SU-DHL-6 (cell line): Measurements from ENCODE around the gene RNF114.

ENCODE experiments used
- H2AFZ ChIP-seq: fragments of 200-600 bp; sonication (generic); 2 replicates; pipeline ENCODE4 v1.6.1; 2014; ENCODE audit warnings: low read depth, mild to moderate bottlenecking, moderate library complexity, mixed read lengths, antibody characterized with exemption, low read length; ENCODE audit not compliant: severe bottlenecking
- H3F3A ChIP-seq: fragments of 200-600 bp; shearing (Covaris generic); 2 replicates; pipeline ENCODE4 v1.6.0; 2016; ENCODE audit warnings: antibody characterized with exemption, mild to moderate bottlenecking; ENCODE audit not compliant: insufficient read depth
- H3K27ac ChIP-seq: fragments of 200-600 bp; sonication (generic); 2 replicates; pipeline ENCODE4 v1.5.1; 2016; ENCODE audit warnings: low read depth, mild to moderate bottlenecking, low read length, moderate library complexity, mixed read lengths
- H3K27me3 ChIP-seq: fragments of 200-600 bp; sonication (generic), shearing (Covaris generic); 2 replicates; pipeline ENCODE4 v1.6.0; 2014; ENCODE audit warnings: mild to moderate bottlenecking, low read length
- H3K36me3 ChIP-seq: fragments of 200-600 bp; sonication (generic); 2 replicates; pipeline ENCODE4 v1.6.1; 2014; ENCODE audit warnings: mild to moderate bottlenecking, low read length, mixed read lengths
- H3K4me2 ChIP-seq: fragments of 300-600, 200-600 bp; shearing (Covaris generic), sonication (generic); 2 replicates; pipeline ENCODE4 v1.6.0; 2014; ENCODE audit warnings: low read length, low read depth, mild to moderate bottlenecking; ENCODE audit not compliant: poor library complexity, severe bottlenecking
- H3K4me3 ChIP-seq: fragments of 200-600 bp; sonication (generic); 2 replicates; pipeline ENCODE4 v1.5.1; 2014; ENCODE audit warnings: antibody characterized with exemption, low read length, mild to moderate bottlenecking, mixed read lengths; ENCODE audit not compliant: insufficient read depth, poor library complexity, severe bottlenecking
- H3K79me2 ChIP-seq: fragments of 200-600 bp; sonication (generic); 2 replicates; pipeline ENCODE4 v1.6.1; 2014; ENCODE audit warnings: mild to moderate bottlenecking, low read length, moderate library complexity; ENCODE audit not compliant: insufficient read depth
- H3K9ac ChIP-seq: fragments of 200-600 bp; sonication (generic); 2 replicates; pipeline ENCODE4 v1.7.0; 2014; ENCODE audit warnings: mild to moderate bottlenecking, low read length
- H3K9me2 ChIP-seq: fragments of 200-600 bp; sonication (generic); replicated peaks from 2 replicates; pipeline ENCODE4 v1.6.1; 2014; ENCODE audit warnings: low read length; ENCODE audit not compliant: insufficient read depth
- H3K9me3 ChIP-seq: fragments of 200-600 bp; sonication (generic); 2 replicates; pipeline ENCODE4 v1.6.1; 2014; ENCODE audit warnings: low read length, mixed read lengths; ENCODE audit not compliant: insufficient read depth
- H4K20me1 ChIP-seq: fragments of 200-600 bp; sonication (generic); 2 replicates; pipeline ENCODE4 v1.6.1; 2014; ENCODE audit warnings: low read depth, mild to moderate bottlenecking, antibody characterized with exemption, low read length, moderate library complexity, mixed read lengths
- EZH2phosphoT487 ChIP-seq: fragments of 200-600 bp; sonication (generic), shearing (Covaris generic); conservative IDR thresholded peaks from 2 replicates; pipeline ENCODE4 v1.6.1; 2018; ENCODE audit warnings: mild to moderate bottlenecking, antibody characterized with exemption, low read length, moderate library complexity, mixed read lengths
- TF ChIP-seq, protein P1 (sequence below): fragments of 200-600 bp; sonication (generic); IDR thresholded peaks from one replicate; pipeline ENCODE4 v1.5.1; 2017; ENCODE audit warnings: antibody characterized with exemption, mild to moderate bottlenecking, low read length, moderate library complexity; ENCODE audit not compliant: insufficient read depth, poor library complexity, severe bottlenecking

Gene RNF114

DNA sequence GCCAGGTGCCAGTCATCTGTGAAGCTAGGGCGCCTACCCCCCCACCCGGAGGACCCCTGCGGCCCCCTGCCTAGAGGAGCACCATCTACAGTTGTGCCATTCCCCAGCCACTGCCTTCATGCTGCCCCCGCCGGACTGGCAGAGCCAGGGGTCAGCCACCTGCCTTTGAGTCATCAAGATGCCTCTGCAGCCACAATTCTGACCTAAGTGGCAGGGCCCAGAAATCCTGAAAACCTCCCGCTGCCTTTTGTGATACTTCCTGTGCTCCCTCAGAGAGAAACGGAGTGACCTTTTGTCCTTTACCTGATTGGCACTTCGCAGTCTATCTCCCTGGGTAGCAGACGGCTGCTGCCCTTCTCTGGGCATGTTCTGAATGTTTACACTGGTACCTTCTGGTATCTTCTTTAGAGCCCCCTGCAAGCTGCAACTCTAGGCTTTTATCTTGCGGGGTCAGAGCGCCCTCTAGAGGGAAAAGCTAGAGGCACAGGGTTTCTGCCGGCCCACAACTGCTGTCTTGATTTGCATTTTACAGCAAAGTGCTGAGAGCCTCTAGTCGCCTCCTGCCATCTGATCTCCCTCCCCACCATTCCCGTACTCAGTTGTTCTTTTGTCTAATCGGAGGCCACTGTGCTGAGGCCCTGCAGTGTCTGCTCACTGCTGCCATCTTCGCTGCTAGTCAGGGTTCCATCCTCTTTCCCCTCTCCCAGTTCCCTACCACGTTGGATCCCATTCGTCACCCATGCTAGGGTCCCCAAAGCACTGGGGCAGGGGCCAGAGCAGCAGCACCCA is 47.8 kb upstream of the RNF114 start:
- Histone ChIP-seq H3K4me3 (no peak overlapping the region), H3K4me2 (no peak overlapping the region), H3K9me3 (no peaks in the 10 kb centered on the region), H3K9ac (no peak overlapping the region), H3K9me2 (no peaks in the 10 kb centered on the region), H4K20me1 (no peaks in the 10 kb centered on the region), H3K27me3 (no peaks in the 10 kb centered on the region), H3F3A (no peaks in the 10 kb centered on the region), H3K79me2 (no peaks in the 10 kb centered on the region), H2AFZ (no peak overlapping the region), H3K27ac (no peak overlapping the region), H3K36me3 (no peaks in the 10 kb centered on the region)
- TF ChIP-seq EZH2phosphoT487: no peak
- TF ChIP-seq, protein P1, sequence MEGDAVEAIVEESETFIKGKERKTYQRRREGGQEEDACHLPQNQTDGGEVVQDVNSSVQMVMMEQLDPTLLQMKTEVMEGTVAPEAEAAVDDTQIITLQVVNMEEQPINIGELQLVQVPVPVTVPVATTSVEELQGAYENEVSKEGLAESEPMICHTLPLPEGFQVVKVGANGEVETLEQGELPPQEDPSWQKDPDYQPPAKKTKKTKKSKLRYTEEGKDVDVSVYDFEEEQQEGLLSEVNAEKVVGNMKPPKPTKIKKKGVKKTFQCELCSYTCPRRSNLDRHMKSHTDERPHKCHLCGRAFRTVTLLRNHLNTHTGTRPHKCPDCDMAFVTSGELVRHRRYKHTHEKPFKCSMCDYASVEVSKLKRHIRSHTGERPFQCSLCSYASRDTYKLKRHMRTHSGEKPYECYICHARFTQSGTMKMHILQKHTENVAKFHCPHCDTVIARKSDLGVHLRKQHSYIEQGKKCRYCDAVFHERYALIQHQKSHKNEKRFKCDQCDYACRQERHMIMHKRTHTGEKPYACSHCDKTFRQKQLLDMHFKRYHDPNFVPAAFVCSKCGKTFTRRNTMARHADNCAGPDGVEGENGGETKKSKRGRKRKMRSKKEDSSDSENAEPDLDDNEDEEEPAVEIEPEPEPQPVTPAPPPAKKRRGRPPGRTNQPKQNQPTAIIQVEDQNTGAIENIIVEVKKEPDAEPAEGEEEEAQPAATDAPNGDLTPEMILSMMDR: peak; percentile 91

DNA sequence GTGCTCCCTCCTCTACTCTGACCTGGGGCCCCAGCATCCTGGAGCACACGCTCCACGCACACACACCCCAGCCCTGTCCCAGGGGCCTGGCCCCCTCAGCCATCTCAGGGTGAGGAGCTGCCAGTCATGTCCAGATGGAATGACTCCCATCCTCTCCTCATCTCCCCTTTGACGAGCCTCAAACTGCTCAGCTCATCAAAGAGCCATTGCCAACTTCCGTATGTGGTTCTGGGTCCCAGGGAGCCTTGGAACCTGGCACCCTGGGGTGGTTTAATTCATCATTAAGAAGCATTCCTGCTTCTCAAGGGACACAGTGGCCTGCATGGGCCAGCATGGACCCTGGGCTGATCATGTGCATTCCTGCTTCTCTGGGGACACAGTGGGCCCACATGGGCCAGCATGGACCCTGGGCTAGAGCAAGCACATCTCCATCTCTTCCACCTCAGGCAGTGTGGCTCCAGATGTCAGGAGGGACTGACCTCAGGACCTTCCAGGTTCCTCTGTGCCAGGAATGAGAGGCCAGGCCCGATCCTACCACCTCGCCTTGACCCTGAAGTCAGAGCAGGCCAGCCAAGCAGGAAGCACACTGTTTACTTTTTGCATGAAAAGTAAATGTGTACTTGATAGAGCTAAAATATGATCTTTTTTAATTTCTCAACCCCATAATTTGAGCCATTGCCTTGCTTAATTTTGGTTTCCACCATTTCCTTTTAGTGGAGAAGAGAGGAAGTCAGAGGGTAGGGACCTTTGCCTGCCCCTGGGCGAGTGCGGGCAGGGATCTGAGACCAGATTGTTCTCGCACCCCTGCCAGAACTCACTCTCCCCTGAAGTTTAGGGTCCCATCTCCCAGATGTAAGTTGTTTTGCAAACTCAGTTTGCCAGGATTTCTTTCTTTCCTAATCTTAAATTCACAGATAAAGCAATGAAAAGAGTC is 46.9 kb upstream of the RNF114 start:
- H3K4me3 ChIP-seq: no peak overlapping the region
- no peaks in the 10 kb centered on the region for H3F3A ChIP-seq
- H3K9ac ChIP-seq: no peak overlapping the region
- H4K20me1 ChIP-seq: no peaks in the 10 kb centered on the region
- no peaks in the 10 kb centered on the region for H3K36me3 ChIP-seq
- no peak for TF ChIP-seq EZH2phosphoT487
- TF ChIP-seq, protein P1: no peak
- no peak overlapping the region for H3K27ac ChIP-seq
- H3K9me2 ChIP-seq: no peaks in the 10 kb centered on the region
- no peak overlapping the region for H2AFZ ChIP-seq
- H3K4me2 ChIP-seq: no peak overlapping the region
- H3K79me2 ChIP-seq: no peaks in the 10 kb centered on the region
- no peaks in the 10 kb centered on the region for H3K27me3 ChIP-seq
- H3K9me3 ChIP-seq: no peaks in the 10 kb centered on the region

DNA sequence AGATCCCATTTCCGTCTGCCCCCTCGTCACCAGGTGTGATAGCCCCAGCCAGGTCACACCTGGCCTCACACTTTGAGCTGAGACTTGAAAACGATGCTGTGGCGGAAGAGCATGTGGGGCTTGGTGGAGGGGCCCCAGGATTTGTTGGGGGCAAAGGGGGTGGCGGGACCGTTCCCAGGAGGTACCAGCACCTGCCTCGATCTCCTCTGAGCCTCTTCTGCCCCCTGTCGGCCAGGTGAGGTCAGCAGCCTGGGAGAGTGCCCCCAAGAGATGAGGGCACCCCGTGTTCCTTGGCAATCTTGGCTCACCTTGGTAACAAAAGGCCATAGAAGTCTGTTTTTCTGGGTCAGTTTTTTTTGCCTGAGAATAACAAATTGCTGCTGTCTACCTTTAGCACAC is 46.3 kb upstream of the RNF114 start:
- H3K4me3 ChIP-seq: no peak overlapping the region
- H3K36me3 ChIP-seq: no peaks in the 10 kb centered on the region
- no peak overlapping the region for H3K9ac ChIP-seq
- no peak overlapping the region for H2AFZ ChIP-seq
- no peaks in the 10 kb centered on the region for H3K27me3 ChIP-seq
- H3F3A ChIP-seq: no peaks in the 10 kb centered on the region
- TF ChIP-seq, protein P1: peak; percentile 18
- no peak for TF ChIP-seq EZH2phosphoT487
- no peaks in the 10 kb centered on the region for H3K79me2 ChIP-seq
- no peaks in the 10 kb centered on the region for H3K9me3 ChIP-seq
- H3K27ac ChIP-seq: no peak overlapping the region
- H3K9me2 ChIP-seq: no peaks in the 10 kb centered on the region
- H4K20me1 ChIP-seq: no peaks in the 10 kb centered on the region
- no peak overlapping the region for H3K4me2 ChIP-seq
